Measurements from ENCODE around the gene ALOX15B. TPM values are rescaled to one million over a fixed set of nuclear protein-coding genes. Genes with fewer than 3 reads are reported as not detected.
A peak's percentile ranks its signal among the peaks of the same experiment; 100 is the strongest.

ALOX15B gene, protein sequence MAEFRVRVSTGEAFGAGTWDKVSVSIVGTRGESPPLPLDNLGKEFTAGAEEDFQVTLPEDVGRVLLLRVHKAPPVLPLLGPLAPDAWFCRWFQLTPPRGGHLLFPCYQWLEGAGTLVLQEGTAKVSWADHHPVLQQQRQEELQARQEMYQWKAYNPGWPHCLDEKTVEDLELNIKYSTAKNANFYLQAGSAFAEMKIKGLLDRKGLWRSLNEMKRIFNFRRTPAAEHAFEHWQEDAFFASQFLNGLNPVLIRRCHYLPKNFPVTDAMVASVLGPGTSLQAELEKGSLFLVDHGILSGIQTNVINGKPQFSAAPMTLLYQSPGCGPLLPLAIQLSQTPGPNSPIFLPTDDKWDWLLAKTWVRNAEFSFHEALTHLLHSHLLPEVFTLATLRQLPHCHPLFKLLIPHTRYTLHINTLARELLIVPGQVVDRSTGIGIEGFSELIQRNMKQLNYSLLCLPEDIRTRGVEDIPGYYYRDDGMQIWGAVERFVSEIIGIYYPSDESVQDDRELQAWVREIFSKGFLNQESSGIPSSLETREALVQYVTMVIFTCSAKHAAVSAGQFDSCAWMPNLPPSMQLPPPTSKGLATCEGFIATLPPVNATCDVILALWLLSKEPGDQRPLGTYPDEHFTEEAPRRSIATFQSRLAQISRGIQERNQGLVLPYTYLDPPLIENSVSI
- total RNA-seq, result not detected

DNA sequence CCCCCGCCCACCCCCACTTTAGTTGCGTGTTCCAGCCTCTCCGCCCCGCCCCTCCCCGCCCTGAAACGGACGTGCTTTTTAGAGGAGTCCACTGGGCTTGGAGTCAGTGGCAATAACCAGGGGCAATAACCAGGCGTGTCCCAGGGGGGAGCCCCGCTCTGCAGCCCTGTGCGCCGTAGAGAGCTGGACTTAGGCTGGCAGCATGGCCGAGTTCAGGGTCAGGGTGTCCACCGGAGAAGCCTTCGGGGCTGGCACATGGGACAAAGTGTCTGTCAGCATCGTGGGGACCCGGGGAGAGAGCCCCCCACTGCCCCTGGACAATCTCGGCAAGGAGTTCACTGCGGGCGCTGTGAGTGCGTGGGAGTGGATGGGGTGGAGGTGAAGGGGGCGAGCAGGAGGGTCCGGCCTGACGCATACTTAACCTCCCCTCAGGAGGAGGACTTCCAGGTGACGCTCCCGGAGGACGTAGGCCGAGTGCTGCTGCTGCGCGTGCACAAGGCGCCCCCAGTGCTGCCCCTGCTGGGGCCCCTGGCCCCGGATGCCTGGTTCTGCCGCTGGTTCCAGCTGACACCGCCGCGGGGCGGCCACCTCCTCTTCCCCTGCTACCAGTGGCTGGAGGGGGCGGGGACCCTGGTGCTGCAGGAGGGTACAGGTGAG is at the start of gene ALOX15B:
ALOX15B (plus strand) TSS at position 106 of the 657 bp plus-strand sequence; CDS start at position 203, 97 bp downstream.
- CTCF ChIA-PET, result interaction anchor here (0.6 to 3.0 kb wide), 5 partner anchors 15 to 126 kb away, joined by 3 to 23 read pairs (median 3); no protein-coding TSS in a partner anchor
- Mint-ChIP-seq H3K36me3 (no peaks in the 10 kb centered on the region), H3K4me3 (no peak within 1 kb of the TSS), H3K27me3 (peaks cover 24% of the 10 kb centered on the region), H3K9me3 (no peaks in the 10 kb centered on the region), H3K27ac (no peak within 1 kb of the TSS), H3K4me1 (ENCODE audit: low read depth) (no peaks in the 10 kb centered on the region)
- POLR2A ChIA-PET, result no interaction called here
- intact Hi-C loops (cut with micrococcal nuclease), result no loop called here
- DNase-seq, result no peak

DNA sequence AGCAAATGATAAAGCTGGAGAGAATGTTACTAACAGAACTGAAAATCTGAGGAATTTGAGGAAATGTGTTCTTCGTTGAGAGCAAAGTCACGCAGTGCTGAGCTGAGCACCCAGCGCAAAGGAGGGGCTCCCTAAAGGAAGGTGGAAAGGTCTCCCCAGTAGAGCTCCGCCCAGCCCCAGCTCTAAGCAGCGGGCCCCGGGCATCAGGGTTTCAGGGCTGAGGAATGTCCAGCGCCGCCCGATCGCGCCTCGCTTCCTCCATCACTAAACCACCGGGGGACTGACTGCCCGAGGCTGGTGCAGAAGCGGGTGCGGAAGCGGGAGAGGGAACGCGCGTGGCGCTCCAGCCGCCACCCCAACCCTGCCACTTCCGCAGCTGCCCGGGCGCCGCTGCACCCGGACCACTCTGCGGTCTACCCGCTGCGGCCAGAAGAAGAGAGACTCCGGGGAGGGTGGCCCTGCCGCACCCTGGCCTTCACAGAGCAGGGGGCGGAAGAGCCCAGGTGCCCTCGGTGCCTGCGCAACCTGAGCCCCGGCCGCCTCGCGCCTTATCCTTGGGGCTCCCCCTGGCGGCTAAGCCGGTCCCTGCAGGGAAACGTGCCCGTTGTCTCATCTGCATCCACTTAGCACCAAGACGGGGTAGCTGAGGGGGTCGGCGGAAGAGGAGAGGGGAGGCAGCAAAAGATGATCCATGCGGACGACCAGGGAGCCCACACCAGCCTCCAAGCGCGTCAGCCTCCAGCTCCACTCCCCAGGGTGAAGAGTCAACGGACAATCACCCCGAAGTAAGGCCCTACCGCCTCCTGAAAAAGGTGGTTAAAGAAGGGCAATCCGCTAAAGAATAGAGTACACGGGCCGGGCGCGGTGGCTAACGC is 48.8 kb upstream of the ALOX15B start:
- Mint-ChIP-seq H3K4me3 (peak overlapping the region; percentile 51), H3K4me1 (ENCODE audit: low read depth) (peaks cover 22% of the 10 kb centered on the region), H3K27ac (peak overlapping the region; percentile 66), H3K27me3 (peaks cover under 1% of the 10 kb centered on the region), H3K9me3 (no peaks in the 10 kb centered on the region), H3K36me3 (no peaks in the 10 kb centered on the region)
- ChIA-PET POLR2A (interaction anchor here (0.5 to 2.0 kb wide), 9 partner anchors 57 to 134 kb away, joined by 3 to 6 read pairs (median 3); partner anchors contain the start of genes NAA38 and RNF227), CTCF (interaction anchor here (0.6 to 9.5 kb wide), 71 partner anchors 8 to 304 kb away, joined by 3 to 245 read pairs (median 5); partner anchors contain the start of genes CHD3, CNTROB, CYB5D1 and GUCY2D)
- intact Hi-C loops (cut with micrococcal nuclease), result loop anchor here (1.0 to 5.0 kb wide), 6 partner anchors 35 to 247 kb away; partner anchors contain the start of genes CNTROB, NAA38 and TRAPPC1
- DNase-seq, result peak; percentile 95

DNA sequence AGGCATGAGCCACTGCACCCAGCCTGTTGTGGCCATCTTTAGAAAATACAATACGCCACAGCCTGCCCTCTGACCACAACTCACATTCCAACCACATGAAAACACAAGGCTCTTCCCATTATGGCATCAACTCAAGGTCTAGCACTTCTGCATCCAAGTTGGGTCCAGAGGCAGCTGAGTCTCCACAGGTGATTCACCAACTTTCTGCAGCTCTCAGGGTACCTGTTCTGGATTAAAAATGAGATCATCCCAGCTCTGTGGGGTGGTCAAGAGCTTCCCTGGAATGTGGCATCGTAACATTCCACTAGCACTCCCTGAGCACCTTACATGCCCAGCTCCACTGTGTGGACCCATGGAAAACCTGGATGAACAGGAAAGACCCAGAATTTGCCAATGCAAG is 46.3 kb upstream of the ALOX15B start:
- peaks cover 2% of the 10 kb centered on the region for H3K27me3 Mint-ChIP-seq
- H3K4me3 Mint-ChIP-seq, result no peak overlapping the region
- ChIA-PET POLR2A (interaction anchor here (0.8 to 0.9 kb wide), 2 partner anchors 10 to 60 kb away, joined by 3 to 4 read pairs; partner anchors contain the start of genes CNTROB, GUCY2D and TRAPPC1), CTCF (interaction anchor here (1.1 to 1.8 kb wide), 7 partner anchors 26 to 130 kb away, joined by 3 to 8 read pairs (median 3); no protein-coding TSS in a partner anchor)
- H3K27ac Mint-ChIP-seq, result no peak overlapping the region
- intact Hi-C loops (cut with micrococcal nuclease), result no loop called here
- H3K9me3 Mint-ChIP-seq, result no peaks in the 10 kb centered on the region
- no peak for DNase-seq
- H3K4me1 Mint-ChIP-seq (ENCODE audit: low read depth), result peaks cover 22% of the 10 kb centered on the region
- no peaks in the 10 kb centered on the region for H3K36me3 Mint-ChIP-seq

DNA sequence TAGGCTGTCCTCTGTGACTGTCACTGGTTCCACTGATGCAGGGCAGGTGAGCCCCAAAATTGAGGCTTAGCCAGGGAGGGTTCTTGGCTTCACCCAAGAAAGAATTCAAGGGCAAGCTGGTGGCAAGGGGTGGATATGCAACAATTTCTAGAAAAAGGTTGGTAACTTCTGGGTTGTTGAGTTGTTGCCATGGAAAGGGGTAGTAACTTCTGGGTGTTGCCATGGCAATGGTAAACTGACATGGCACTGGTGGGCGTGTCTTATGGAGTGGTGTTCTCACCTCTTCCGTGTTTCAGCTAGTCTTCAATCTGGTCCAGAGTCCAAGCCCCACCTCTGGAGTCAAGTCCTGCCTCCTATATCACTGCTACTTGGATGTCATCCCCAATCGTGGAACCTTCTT is 45.9 kb upstream of the ALOX15B start:
- Mint-ChIP-seq H3K9me3 (no peaks in the 10 kb centered on the region), H3K27me3 (peaks cover 2% of the 10 kb centered on the region), H3K27ac (no peak overlapping the region), H3K4me1 (ENCODE audit: low read depth) (peaks cover 22% of the 10 kb centered on the region), H3K36me3 (no peaks in the 10 kb centered on the region), H3K4me3 (no peak overlapping the region)
- ChIA-PET CTCF (interaction anchor here (0.7 to 1.8 kb wide), 7 partner anchors 49 to 250 kb away, joined by 3 to 8 read pairs (median 3); no protein-coding TSS in a partner anchor), POLR2A (interaction anchor here (0.8 to 0.9 kb wide), 2 partner anchors 10 to 61 kb away, joined by 3 to 4 read pairs; partner anchors contain the start of genes CNTROB, GUCY2D and TRAPPC1)
- DNase-seq, result no peak
- intact Hi-C loops (cut with micrococcal nuclease), result no loop called here

DNA sequence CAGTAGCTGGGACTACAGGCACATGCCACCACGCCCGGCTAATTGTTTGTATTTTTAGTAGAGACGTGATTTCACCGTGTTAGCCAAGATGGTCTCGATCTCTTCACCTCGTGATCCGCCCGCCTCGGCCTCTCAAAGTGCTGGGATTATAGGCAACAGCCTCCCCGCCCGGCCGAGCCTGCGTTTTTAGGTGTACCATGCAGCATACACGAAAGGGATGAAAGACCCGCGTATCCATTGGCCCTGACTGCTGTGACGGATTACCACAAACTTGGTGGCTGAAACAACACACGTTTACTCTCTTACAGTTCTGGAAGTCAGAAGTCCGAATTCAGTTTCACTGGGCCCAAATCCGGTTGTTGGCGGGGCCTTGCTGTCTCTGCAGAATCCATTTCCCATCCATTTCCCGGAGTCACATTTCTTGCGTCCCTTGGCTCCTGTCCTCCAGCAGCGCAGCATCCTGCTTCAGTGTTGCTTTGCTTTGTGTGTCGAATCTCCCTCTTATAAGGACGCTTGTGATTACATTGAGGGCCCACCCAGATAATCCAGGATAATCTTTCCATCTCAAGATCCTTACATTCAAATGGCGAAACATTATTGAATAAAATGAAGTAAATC is 44.8 kb upstream of the ALOX15B start:
- H3K4me1 Mint-ChIP-seq (ENCODE audit: low read depth), result peaks cover 18% of the 10 kb centered on the region
- H3K9me3 Mint-ChIP-seq, result no peaks in the 10 kb centered on the region
- H3K4me3 Mint-ChIP-seq, result no peak overlapping the region
- intact Hi-C loops (cut with micrococcal nuclease), result no loop called here
- H3K36me3 Mint-ChIP-seq, result no peaks in the 10 kb centered on the region
- no peak for DNase-seq
- H3K27me3 Mint-ChIP-seq, result peaks cover 2% of the 10 kb centered on the region
- H3K27ac Mint-ChIP-seq, result no peak overlapping the region
- POLR2A ChIA-PET, result no interaction called here
- CTCF ChIA-PET, result interaction anchor here (0.7 to 1.8 kb wide), 2 partner anchors 132 to 948 kb away, joined by 3 to 5 read pairs; no protein-coding TSS in a partner anchor

DNA sequence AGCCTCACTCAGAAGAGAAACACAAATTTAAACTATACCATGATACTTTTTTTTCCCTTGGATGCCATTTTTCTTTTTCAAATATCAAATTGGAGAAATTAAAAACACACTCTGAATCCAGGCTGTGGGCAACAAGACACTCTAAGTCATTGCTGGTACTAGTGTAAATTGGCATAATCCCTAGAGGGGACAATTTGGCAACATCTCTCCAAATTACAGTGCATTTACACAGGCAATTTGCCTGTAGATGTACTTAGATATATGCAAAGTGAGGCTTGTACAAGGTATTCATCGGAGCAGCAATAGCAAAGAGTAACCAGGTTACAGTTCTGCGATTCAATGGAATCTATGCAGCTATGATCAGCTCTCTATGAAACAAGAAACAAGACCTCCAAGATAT is 43.1 kb upstream of the ALOX15B start:
- no peaks in the 10 kb centered on the region for H3K36me3 Mint-ChIP-seq
- intact Hi-C loops (cut with micrococcal nuclease), result loop anchor here (2.0 kb wide), 1 partner anchor 61 kb away; no protein-coding TSS in a partner anchor
- H3K27ac Mint-ChIP-seq, result no peak overlapping the region
- no peaks in the 10 kb centered on the region for H3K9me3 Mint-ChIP-seq
- ChIA-PET CTCF (interaction anchor here (1.6 kb wide), 1 partner anchor 61 kb away, joined by 5 read pairs; no protein-coding TSS in a partner anchor), POLR2A (no interaction called here)
- H3K27me3 Mint-ChIP-seq, result peaks cover 6% of the 10 kb centered on the region
- no peak for DNase-seq
- H3K4me3 Mint-ChIP-seq, result no peak overlapping the region
- H3K4me1 Mint-ChIP-seq (ENCODE audit: low read depth), result peaks cover 5% of the 10 kb centered on the region

GRCh38 chr17:7997186-7997585 is 41.7 kb upstream of the ALOX15B start:
- no peaks in the 10 kb centered on the region for H3K36me3 Mint-ChIP-seq
- H3K27me3 Mint-ChIP-seq, result peaks cover 15% of the 10 kb centered on the region
- intact Hi-C loops (cut with micrococcal nuclease), result loop anchor here (2.0 kb wide), 1 partner anchor 60 kb away; no protein-coding TSS in a partner anchor
- ChIA-PET CTCF (interaction anchor here (0.9 to 1.7 kb wide), 10 partner anchors 8 to 136 kb away, joined by 3 to 6 read pairs (median 3); partner anchors contain the start of genes CNTROB and RNF227), POLR2A (interaction anchor here (0.6 kb wide), 1 partner anchor 196 kb away, joined by 3 read pairs; no protein-coding TSS in a partner anchor)
- no peaks in the 10 kb centered on the region for H3K9me3 Mint-ChIP-seq
- H3K27ac Mint-ChIP-seq, result no peak overlapping the region
- DNase-seq, result peak; percentile 61
- peaks cover 4% of the 10 kb centered on the region for H3K4me1 Mint-ChIP-seq (ENCODE audit: low read depth)
- H3K4me3 Mint-ChIP-seq, result no peak overlapping the region

- Mint-ChIP-seq H3K4me3 (no peak within 1 kb of the TSS), H3K27ac (no peak within 1 kb of the TSS), H3K27me3 (peaks cover 29% of the 10 kb centered on the region), H3K9me3 (no peaks in the 10 kb centered on the region), H3K4me1 (ENCODE audit: low read depth) (peaks cover 6% of the 10 kb centered on the region), H3K36me3 (no peaks in the 10 kb centered on the region)
- intact Hi-C loops (cut with micrococcal nuclease), result no loop called here
- no peak for DNase-seq
- CTCF ChIA-PET, result interaction anchor here (0.7 to 2.1 kb wide), 7 partner anchors 9 to 109 kb away, joined by 3 to 27 read pairs (median 5); no protein-coding TSS in a partner anchor
- POLR2A ChIA-PET, result interaction anchor here (0.5 to 1.6 kb wide), 2 partner anchors 10 to 76 kb away, joined by 3 to 4 read pairs; no protein-coding TSS in a partner anchor
These were observed 36.7 kb upstream of the ALOX15B start, which contains the start of gene GUCY2D for GRCh38 chr17:8001976-8002720. GUCY2D (plus strand) TSS chr17:8002615; CDS start chr17:8003048, 433 bp downstream.

GRCh38 chr17:8002721-8003593 is 35.9 kb upstream of the ALOX15B start:
- peaks cover 29% of the 10 kb centered on the region for H3K27me3 Mint-ChIP-seq
- intact Hi-C loops (cut with micrococcal nuclease), result no loop called here
- peaks cover 6% of the 10 kb centered on the region for H3K4me1 Mint-ChIP-seq (ENCODE audit: low read depth)
- DNase-seq, result no peak
- no peaks in the 10 kb centered on the region for H3K9me3 Mint-ChIP-seq
- ChIA-PET POLR2A (interaction anchor here (0.5 to 1.6 kb wide), 2 partner anchors 10 to 77 kb away, joined by 3 to 4 read pairs; no protein-coding TSS in a partner anchor), CTCF (interaction anchor here (1.3 to 2.5 kb wide), 5 partner anchors 12 to 58 kb away, joined by 5 to 27 read pairs (median 8); no protein-coding TSS in a partner anchor)
- H3K27ac Mint-ChIP-seq, result no peak overlapping the region
- no peaks in the 10 kb centered on the region for H3K36me3 Mint-ChIP-seq
- no peak overlapping the region for H3K4me3 Mint-ChIP-seq

All from activated CD4-positive, alpha-beta memory T cell treated with anti-CD3 and anti-CD28 coated beads for 36 hours (primary cell).